HG03108 (cell line): ENCODE results near the gene PURA.

Experiments used
- ATAC-seq: cut with Tn5 transposase; IDR thresholded peaks from one replicate; pipeline ENCODE4 v1.9.1; 2021; ENCODE audit warnings: moderate library complexity; ENCODE audit not compliant: unreplicated experiment

PURA gene

GRCh38 chr5:140109759-140110645 is 3.9 kb upstream of the PURA start:
- no peak for ATAC-seq

- no peak for ATAC-seq
Measured at GRCh38 chr5:140110646-140110957, 3.3 kb upstream of the PURA start.

GRCh38 chr5:140111011-140111858 is 2.7 kb upstream of the PURA start:
- no peak for ATAC-seq

- no peak for ATAC-seq
Measured at GRCh38 chr5:140111859-140112551, 1.9 kb upstream of the PURA start.

- ATAC-seq, result no peak
Measured at GRCh38 chr5:140112685-140113179, 1.2 kb upstream of the PURA start.

- ATAC-seq, result no peak
Measured at GRCh38 chr5:140113180-140113698, 670 bp upstream of the PURA start.

GRCh38 chr5:140114341-140115185 is 654 bp downstream of the PURA start:
- ATAC-seq, result peak; percentile 29

- ATAC-seq, result no peak
Measured at GRCh38 chr5:140115186-140115500, 1.2 kb downstream of the PURA start.

GRCh38 chr5:140116716-140117115 is 2.8 kb downstream of the PURA start:
- ATAC-seq, result no peak

GRCh38 chr5:140117523-140117922 is 3.6 kb downstream of the PURA start:
- no peak for ATAC-seq

- ATAC-seq, result no peak
Measured at GRCh38 chr5:140118302-140118936, 4.5 kb downstream of the PURA start.

- ATAC-seq, result no peak
Measured at GRCh38 chr5:140125637-140126036, 11.7 kb downstream of the PURA start, which contains the start of gene IGIP. Gene IGIP, plus strand, starts transcription at chr5:140125937. Its CDS starts 2,540 bp downstream, at chr5:140128477.

- no peak for ATAC-seq
Measured at GRCh38 chr5:140126315-140127012, 12.6 kb downstream of the PURA start.

GRCh38 chr5:140128376-140128775 is 14.5 kb downstream of the PURA start:
- ATAC-seq, result no peak

GRCh38 chr5:140130949-140131733 is 17.2 kb downstream of the PURA start:
- ATAC-seq, result no peak

- no peak for ATAC-seq
Measured at GRCh38 chr5:140131967-140132409, 18.1 kb downstream of the PURA start.

GRCh38 chr5:140133514-140134167 is 19.7 kb downstream of the PURA start:
- ATAC-seq, result no peak
